CD4-positive, alpha-beta T cell treated with Interleukin-15 for 4 hours (primary cell): ENCODE results near the gene RPL14.
A peak's percentile ranks its signal among the peaks of the same experiment; 100 is the strongest.
"Not testable (repeated sequence)": the region's sequence is repeated elsewhere in the genome, so short reads cannot be mapped to it uniquely, and the experiment has no call there.

Source experiments
- DNase-seq: peaks from one replicate; pipeline ENCODE4 v3.0.0-alpha.2; 2020; ENCODE audit warnings: low spot score

RPL14 gene

DNA sequence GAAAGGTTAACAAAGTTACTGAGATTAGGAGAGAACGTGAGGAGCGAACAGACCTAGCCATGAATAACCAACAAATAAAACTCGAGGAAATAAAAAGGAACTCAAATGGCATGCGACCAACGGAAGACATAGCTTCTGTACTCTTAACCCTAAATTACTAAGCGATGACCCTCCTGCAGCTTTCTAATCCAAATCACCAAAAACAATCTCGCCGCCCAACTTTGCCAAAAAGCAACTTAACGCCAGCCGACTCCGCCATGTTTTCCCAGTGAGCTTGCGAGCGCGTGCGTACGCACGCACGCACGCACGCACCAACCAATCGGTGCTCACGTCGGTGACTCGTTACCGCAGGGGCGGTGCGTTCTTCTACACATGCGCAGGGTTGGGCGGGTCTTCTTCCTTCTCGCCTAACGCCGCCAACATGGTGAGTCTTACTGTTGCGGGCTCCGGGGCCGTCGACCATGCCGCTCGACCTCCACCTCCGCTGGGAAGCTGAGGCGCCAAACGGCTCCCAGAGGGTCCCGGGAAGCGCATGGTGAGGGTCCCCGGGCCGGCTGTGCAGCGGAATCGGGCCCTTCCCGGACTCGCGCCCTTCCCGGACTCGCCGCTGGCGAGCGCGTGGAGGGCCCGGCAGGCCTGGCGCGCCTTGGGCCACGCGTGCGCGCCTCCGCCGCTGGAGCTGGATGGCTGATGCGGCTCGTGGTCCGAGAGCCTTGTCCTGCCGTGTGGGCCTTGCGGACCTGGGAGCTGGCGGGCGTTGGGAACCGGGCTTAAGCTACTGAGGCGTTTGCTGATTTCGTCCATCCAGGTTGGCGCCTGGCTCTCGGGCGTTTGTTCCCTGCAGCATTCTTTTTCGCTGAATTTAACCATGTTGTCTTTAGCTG, at the start of gene RPL14:
TSS of gene RPL14 (plus strand) at position 400 of the 884 bp plus-strand sequence. CDS start at position 533, 133 bp downstream.
- DNase-seq = peak; percentile 95

DNA sequence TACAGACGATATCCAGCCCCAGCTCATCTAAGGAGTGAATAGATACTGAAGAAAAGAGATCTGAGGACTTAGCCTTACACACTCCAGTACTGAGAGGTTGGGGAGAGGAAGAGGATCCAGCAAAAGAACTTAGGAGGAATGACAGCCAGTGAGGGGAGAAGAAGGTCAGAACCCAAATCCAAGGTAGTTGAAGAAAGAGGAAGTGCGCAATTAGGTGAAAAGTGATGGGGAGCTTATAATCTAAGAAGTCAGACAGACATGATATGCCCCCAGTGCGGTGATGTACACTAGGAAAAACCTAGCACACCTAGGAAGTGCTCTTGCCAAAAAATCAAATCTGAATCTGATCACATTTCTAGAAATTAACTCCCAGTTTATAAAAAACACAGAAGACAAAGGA, 49.5 kb upstream of the RPL14 start:
- no peak for DNase-seq

DNA sequence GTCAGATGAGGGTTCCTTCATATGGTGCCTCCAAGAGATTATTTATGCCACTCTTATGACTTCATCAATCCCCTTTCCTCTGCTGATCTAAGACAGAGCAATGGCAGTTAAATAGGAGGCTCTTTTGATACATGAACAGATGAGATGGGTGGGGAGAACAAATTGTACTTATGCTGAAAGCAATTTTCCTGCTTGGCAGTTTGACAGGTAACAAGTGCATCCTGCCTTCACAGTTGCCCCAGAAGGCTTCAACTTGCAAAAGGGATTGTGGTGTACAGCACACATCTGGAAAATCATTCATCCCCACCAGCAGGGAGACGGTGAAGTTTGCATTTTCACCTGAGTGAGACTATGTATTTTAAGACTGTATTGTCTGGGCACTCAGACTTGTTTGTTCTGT, 42.9 kb upstream of the RPL14 start:
- no peak for DNase-seq

DNA sequence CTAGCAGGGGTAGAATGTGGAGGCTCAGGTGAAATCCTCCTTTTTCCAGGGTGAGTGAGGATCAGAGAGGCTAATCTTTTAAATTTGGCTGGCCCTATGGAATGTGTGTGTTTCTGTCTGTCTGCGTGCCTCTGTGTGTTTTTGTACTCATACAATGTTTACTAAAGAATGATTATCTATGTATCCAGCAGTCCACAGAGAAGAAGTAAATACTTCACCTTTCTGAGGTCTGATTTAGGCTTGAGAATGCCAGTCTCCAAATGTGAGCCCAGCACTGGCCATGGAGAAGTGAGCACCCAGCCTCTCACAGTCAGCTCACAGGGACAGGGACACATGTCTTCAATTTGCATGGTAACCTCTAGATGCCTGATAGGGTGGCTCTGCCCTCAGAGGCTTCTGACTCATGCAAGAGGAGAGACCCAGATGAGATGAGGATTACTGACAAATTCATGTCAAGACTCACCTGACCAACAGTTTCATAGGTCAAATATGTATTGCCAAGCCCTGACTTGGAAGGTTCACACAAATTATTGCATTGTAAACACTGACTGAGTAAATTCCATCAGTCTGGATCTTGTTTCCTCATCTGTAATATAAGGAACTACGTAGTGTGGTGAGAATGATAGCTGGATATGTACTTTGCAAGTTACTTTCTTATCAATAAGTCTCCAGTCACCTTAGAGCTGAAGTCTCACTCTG, 39.1 kb upstream of the RPL14 start:
- no peak for DNase-seq

DNA sequence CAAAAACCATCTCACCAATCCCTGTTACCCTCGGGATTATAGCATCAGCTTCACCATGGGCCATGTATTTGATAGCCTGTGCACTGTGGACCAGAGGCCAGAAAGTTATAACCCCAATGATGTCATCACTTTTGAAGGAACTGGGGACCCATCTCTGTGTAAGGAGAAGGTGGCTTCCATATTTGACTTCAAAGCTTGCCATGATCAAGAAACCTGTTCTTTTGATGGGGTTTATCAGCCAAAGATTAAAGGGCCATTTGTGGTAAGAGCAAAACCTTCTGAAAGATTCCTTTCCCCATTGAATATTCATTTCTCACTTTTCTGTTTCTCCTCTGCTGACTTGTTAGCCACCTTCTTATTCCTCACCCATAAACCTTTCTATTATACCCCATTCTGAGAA, 34.3 kb upstream of the RPL14 start:
- no peak for DNase-seq

DNA sequence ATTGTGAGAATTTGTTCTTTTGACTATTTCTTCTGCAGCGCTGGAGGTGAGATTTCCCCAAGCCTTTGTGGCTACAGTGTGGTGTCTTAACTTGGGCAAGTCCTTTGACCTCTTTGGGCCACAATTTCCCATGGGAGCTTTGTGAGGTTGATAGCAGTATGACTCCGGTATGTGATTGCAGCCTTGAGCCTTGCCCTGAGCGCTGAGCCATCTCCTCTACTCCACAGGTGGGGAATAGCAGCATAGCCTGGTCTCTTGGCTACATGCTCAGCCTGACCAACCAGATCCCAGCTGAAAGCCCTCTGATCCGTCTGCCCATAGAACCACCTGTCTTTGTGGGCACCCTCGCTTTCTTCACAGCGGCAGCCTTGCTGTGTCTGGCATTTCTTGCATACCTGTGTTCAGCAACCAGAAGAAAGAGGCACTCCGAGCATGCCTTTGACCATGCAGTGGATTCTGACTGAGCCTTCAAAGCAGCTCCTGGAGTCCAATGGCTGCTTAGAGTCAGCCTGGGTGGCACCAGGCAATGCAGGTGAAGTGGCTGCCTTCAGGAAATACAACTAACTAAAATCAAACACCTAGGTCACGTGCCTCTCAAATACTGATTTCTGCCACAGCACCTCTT, 30.0 kb upstream of the RPL14 start:
- DNase-seq = no peak

DNA sequence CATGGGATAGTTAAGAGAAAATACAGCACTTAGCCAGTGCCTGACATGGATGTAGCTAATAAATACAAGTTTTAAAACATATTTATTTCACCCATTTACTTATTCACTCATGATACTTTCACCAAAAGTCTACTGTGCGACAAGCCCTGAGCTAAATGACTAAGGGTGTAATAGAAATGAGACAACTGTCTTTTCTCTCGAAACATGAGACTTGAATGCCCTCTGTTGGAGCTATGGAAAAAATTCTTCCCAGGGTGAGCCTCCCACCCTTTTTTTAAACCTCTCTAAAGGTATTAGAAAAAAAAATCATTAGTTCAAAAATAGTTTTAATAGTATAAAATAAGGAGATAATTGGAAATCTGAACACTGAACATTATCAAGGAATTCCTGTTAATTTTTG, 24.3 kb upstream of the RPL14 start:
- no peak for DNase-seq

DNA sequence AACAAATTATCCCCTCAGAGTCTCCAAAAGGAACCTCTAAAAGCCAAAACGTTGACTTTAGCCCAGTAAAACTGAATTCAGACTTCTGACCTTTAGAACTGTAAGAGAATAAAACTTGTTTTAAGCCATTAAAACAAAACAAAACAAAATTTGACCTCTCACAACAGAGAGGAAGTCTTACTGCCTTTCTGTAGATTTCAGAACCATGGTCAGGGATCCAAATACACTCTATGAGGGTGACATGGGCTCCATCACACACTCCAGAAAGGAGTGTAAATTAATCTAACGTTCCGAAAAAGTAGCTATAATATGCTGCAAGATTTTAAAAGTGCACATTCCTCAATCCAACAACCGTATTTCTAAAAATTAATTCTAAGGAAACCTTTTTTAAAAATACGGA, 19.2 kb upstream of the RPL14 start:
- DNase-seq = no peak

DNA sequence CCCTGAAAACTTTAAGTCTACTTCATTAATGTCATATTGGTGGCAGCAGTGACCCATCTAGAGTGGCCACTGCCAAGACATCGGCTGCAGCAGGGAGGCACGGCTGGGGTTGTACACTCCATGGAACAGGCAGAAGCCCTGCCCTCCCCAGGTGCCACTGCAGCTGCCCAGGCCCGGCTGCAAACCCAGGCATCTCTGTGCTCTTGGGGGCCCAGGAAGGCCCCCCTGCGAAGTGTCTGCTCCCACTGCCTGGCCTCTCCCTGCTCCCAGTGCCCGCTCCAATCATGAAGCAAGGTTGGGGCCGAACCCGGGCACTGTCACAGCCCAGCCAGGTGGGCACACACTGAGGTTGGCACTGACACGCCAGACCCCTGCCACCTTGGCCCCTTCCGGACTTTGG, 12.1 kb upstream of the RPL14 start:
- no peak for DNase-seq

DNA sequence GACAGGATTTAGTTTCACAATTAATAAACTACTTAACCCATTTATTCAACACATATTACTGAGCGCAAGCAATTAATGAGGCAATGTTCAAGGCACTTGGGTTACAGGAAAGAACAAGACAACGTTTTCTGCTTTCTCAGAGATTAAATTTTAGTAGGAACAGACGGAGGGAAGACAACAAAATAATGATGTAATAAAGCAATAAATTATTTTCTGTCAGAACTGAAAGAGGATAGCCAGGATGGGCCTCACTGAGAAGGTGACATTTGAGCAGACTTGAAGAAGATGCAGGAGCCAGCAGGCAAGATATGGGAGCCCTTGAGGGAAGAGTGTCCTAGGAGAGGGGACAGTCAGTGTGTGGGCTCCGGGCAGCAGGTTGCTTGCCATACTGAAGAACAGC, 11.3 kb upstream of the RPL14 start:
- no peak for DNase-seq

DNA sequence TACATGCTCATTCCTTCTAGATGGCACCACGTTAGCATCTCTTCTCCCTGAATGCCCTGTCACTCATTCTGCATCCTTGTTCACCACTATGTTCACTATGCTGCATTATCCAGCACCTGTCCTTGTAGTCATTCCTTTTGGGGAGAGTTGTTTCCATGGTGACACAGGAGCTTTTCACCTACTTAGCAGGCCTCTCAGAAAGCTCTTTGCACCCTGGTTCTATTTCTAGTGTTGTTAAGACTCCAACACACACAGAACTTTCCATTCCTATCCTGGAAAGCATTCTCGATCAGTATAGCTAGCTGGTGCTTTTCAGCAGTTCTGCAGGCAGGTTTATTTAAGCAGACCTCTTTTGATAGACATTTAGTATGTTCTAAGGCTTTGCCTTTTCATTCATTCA, 6.7 kb upstream of the RPL14 start:
- DNase-seq = no peak

DNA sequence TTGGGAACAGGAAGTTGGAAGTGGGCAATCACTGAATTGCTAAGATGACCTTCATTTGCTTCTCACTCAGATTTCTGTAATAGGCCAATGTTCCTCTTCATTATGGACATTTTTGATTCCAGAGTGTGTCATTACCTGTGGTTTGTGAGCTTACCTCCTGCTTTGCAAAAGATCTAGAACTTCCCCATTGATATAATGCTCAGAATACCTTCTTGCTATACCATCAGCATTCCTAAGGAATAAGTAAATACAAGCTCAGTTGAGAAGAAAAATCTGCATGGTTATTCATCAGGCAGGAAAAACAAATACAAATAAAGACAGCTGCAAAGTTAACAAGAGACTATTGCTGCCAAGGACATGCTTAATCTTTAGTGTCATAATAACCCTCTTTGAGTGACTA, 5.6 kb upstream of the RPL14 start:
- DNase-seq = no peak

DNA sequence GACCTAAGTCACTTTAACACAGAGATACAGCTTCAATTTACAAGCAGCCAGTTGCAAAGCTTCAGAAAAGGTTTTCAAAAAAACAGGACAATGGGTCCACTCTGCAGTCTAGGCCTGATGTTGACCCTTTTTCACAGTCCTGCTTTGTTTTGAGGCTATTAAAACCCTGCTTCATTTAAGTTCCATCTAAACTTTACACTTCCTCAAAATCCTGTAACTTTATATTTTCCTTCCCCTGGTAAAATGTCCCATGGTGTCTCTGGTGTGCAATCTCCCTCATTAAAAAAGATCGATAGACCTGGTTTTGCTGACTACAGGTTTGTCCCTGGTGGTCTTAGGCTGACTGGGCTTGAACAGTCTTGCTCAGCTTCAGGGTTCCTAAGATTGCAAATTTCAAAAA, 5.1 kb upstream of the RPL14 start:
- no peak for DNase-seq

DNA sequence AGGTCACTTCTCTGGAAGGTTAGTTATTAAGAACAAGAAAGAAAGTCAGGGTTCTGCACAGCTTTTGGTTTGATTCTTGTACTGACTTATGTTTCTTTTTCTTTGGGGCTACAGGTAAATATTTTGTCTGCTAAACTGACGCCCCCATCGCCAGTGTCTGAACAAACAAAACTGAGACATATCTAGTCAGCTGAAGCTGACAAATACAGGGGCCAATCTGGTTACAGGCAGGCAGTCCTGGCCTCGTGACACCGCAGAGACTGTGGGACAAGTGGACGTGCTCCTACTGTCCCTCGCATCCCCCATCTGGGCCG, 4.6 kb upstream of the RPL14 start:
- no peak for DNase-seq

DNA sequence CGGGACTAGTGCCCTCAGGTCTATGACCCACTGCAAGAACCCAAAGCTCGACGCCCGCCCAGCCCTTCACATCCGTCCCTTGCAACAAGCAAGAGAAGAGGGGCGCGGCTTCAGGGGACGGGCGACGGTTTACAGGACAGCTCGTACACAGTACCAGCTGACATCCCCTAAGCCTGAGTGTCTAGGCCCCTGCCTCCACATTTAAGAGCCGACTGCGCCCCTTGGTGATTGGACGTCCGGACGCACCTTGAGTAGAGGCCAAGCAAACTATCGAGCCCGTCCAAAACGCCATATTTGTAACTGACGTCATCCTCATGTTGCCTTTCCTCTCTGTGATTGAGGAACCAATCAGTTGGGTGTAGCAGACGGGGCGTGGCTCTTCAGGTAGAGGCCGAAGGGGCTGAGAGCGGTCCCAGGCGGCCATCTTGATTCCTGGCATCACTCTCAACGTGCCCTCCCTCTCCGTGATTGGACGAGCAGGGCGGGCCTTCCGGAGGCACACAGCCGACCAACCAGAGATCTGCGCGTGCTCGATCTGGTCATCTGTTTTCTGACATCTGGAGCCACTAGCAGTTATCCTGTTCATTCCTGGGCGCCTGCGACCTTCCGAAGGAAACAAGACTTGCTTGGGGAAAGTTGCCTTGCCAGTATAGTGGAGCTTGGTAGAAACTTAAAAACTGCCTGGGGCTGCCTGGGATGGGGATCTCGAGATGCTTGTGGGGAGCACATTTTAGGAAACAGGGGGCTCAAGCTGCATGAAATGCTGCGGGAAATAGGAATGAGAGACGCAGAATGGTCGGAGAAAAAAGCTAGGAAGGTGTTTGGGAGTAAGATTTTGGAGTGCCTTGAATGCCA, 4.0 kb upstream of the RPL14 start:
- peak; percentile 96 for DNase-seq

DNA sequence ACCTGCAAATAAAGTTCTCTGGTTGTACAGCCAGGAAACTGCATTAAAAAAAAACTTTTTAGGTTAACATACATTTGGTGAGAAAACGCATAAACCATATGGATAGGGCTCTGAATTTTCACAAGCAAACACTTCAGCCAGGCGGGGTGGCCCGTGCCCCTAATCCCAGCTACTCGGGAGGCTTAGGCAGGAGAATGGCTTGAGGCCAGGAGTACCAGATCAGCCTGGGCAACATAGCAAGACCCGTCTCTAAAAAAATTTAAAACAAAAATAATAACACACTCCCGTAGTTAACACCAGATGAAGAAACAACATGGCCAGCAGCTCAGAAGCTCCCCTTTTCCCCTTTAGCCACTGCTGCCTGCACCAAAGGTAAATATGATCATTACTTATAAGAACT, 3.2 kb upstream of the RPL14 start:
- no peak for DNase-seq

DNA sequence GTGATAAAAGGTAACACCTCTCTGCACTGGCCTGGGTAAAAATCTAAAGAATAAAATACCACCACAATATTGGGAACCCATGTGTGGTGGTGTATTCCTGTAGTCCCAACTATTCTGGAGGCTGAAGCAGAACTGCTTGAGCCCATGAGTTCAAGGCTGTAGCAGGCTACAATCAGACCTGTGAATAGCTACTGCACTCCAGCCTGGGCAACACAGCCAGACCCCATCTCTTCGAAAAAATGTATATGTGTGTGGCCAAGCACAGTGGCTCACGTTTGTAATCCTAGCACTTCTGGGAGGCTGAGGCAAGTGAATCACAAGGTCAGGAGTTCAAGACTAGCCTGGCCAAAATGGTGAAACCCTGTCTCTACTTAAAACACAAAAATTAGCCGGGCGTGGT, 1.8 kb upstream of the RPL14 start:
- no peak for DNase-seq

DNA sequence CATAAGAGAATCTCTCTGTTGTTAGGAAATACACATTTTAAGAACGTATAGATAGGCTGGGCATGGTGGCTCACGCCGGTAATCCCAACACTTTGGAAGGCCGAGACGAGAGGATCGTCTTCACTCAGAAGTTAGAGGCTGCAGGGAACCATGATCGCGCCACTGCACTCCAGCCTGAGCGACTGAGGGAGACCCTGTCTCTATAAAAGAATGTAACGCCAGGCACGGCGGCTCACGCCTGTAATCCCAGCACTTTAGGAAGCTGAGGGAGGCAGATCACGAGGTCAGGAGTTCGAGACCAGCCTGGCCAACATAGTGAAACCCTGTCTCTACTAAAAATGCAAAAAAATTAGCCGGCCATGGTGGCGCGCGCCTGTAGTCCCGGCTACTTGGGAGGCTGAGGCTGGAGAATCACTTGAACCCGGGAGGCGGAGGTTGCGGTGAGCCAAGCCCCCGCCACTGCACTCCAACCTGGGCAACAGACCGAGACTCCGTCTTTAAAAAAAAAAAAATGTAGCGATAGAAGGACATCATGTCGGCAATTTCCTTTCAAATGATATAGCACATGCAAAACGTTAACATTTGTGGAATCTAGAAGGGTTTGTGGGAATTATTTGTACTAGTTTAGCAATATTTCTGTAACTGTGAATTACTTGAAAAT, 730 bp upstream of the RPL14 start:
- DNase-seq = no peak

DNA sequence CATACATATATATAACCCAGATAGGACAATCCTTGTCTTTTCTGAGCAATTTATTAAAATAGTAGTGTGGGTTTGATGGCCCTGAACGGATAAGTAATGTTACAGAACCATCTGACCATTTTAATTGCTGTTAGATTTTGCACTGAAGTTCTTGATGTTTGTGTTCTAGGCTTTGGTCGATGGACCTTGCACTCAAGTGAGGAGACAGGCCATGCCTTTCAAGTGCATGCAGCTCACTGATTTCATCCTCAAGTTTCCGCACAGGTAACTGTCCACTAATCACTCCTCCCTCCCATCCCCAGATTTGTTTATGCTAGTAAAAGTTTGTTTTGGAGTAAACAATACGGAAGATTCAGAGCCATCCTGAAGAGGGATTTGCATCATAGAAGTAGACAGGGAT, 1.3 kb downstream of the RPL14 start:
- no peak for DNase-seq

DNA sequence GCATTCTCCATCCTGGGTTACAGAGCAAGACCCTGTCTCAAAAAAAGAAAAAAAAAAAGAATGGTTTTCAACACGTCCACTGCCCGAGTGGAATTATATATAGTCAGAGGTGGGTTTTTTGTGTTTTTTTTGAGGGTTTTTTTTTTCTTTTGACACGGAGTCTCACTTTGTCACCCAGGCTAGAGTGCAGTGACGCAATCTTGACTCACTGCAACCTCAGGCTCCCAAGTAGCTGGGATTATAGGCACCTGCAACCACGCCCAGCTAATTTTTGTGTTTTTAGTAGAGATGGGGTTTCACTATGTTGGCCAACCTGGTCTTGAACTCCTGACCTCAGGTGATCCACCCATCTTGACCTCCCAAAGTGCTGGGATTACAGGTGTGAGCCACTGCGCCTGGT, 3.3 kb downstream of the RPL14 start:
- DNase-seq = not testable (repeated sequence)

DNA sequence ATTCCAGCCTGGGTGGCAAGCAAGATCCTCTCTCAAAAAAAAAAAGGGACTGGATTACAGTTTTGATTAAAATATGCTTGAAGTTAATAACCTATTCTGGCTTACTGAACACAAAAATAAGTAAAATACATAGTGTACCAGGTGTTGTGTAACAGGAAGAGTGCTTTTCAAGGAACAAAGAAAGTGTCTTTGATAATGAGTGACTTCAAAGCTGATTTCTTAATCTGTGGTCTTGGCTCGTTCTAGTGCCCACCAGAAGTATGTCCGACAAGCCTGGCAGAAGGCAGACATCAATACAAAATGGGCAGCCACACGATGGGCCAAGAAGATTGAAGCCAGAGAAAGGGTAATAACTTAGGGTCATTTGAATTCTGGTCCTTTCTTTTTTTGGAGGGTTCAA, 4.0 kb downstream of the RPL14 start:
- DNase-seq = no peak

DNA sequence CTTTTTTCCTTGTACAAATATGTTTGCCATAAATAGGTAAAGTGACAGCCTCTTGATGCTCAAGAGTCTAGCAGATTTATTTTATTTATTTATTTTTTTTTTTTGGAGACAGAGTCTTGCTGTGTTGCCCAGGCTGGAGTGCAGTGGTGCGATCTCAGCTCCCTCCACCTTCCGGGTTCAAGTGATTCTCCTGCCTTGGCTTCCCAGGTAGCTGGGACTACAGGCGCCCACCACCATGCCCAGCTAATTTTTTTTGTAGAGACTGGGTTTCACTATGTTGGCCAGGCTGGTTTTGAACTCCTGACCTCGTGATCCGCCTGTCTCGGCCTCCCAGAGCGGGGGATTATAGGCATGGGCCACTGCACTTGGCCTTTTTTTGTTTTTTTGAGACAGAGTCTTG, 5.7 kb downstream of the RPL14 start:
- not testable (repeated sequence) for DNase-seq
